ENCODE measurements around the gene FANCG. TPM values are rescaled to one million over a fixed set of nuclear protein-coding genes. Genes with fewer than 3 reads are reported as not detected.

The FANCG gene
- total RNA-seq, 1 donor from 2014 or later, result 5.6 TPM

Other genes with a start within 250 kb of the FANCG start
- gene PHF24, start 121.7 kb downstream of the FANCG start, total RNA-seq, result 0.11 TPM
- 70.0 TPM for gene DNAJB5, start 90.2 kb downstream of the FANCG start, total RNA-seq
- 253 TPM for gene VCP, start 7.3 kb downstream of the FANCG start, total RNA-seq
- 9.4 TPM for gene PIGO, start 16.6 kb upstream of the FANCG start, total RNA-seq
- gene STOML2, start 23.2 kb upstream of the FANCG start, total RNA-seq, result 132 TPM
- gene ATOSB, start 35.9 kb upstream of the FANCG start, total RNA-seq, result 17.0 TPM
- 21.6 TPM for gene UNC13B, start 82.1 kb upstream of the FANCG start, total RNA-seq

Measured in left ventricle myocardium inferior (tissue), 1 donor.